Caco-2 (cell line): Measurements from ENCODE around the gene THAP3. TPM values are rescaled to one million over a fixed set of nuclear protein-coding genes. Genes with fewer than 3 reads are reported as not detected.

Experiments used
- BruUV-seq: library from RNA; stranded (reverse); fragments of 400-500 nt; replicated peaks from 2 replicates; lab custom pipeline; 2021; lab: Mats Ljungman, UMichigan
- CTCF ChIA-PET: fragments of 300-600 bp; sonication (Branson Sonifier 250); formaldehyde crosslinking; loops from one replicate; lab custom pipeline; 2022; ENCODE audit warnings: antibody characterized with exemption; lab: Charles Lee
- POLR2A ChIA-PET: fragments of 300-600 bp; sonication (Branson Sonifier 250); formaldehyde crosslinking; loops from one replicate; lab custom pipeline; 2022; ENCODE audit warnings: antibody characterized with exemption; lab: Charles Lee
- DNase-seq, 2 experiments: peaks; one replicate each; pipeline versions ENCODE4 v3.0.0 to v3.0.0-alpha.2; 2020 to 2022
- H3K27me3 ChIP-seq: replicated peaks from 2 replicates; pipeline ENCODE4 v1.6.0; 2011; ENCODE audit warnings: low read length; ENCODE audit not compliant: control insufficient read depth, insufficient read depth
- H3K36me3 ChIP-seq: 2 replicates; pipeline ENCODE4 v1.5.1; 2011; ENCODE audit warnings: low read length; ENCODE audit not compliant: control insufficient read depth, insufficient read depth
- H3K4me1 ChIP-seq: fragments of 250-450 bp; sonication (Bioruptor Pico); 2 replicates; pipeline ENCODE4 v1.5.1; 2020; ENCODE audit warnings: mild to moderate bottlenecking
- H3K4me3 ChIP-seq: 2 replicates; pipeline ENCODE4 v1.5.1; 2011; ENCODE audit warnings: low read depth, mild to moderate bottlenecking, control low read depth, low read length
- H3K9me3 ChIP-seq: fragments of 250-450 bp; sonication (Bioruptor Pico); 2 replicates; pipeline ENCODE4 v1.5.1; 2020; ENCODE audit warnings: mild to moderate bottlenecking, moderate library complexity
- H3K27ac Mint-ChIP-seq: one replicate; pipeline ENCODE4 v1.8.0; 2022; ENCODE audit warnings: mixed read lengths; ENCODE audit not compliant: unreplicated experiment
- H3K27me3 Mint-ChIP-seq: one replicate; pipeline ENCODE4 v1.8.0; 2022; ENCODE audit warnings: mixed read lengths; ENCODE audit not compliant: insufficient read depth, unreplicated experiment
- H3K36me3 Mint-ChIP-seq: one replicate; pipeline ENCODE4 v1.8.0; 2022; ENCODE audit warnings: mild to moderate bottlenecking, mixed read lengths; ENCODE audit not compliant: insufficient read depth, unreplicated experiment
- H3K4me1 Mint-ChIP-seq: one replicate; pipeline ENCODE4 v1.8.0; 2022; ENCODE audit warnings: low read depth, mixed read lengths; ENCODE audit not compliant: unreplicated experiment
- H3K4me3 Mint-ChIP-seq: one replicate; pipeline ENCODE4 v1.8.0; 2022; ENCODE audit warnings: mild to moderate bottlenecking, moderate library complexity, mixed read lengths; ENCODE audit not compliant: unreplicated experiment
- H3K9me3 Mint-ChIP-seq: one replicate; pipeline ENCODE4 v1.8.0; 2022; ENCODE audit warnings: mixed read lengths; ENCODE audit not compliant: unreplicated experiment
- intact Hi-C: fragments of 100-400 bp; cut with micrococcal nuclease; formaldehyde crosslinking; loops from one replicate; pipeline ENCODE4 v1.10.0; 2022; ENCODE audit not compliant: unreplicated experiment
- total RNA-seq: library from RNA; stranded (reverse); gene quantifications from 2 replicates; pipeline ENCODE4 v1.2.3, GENCODE V29; 2022
- TF ChIP-seq, protein P1 (sequence below), 2 experiments: fragments of 200-600 bp in 1 of 2; IDR thresholded peaks; 1 replicate in 1 of 2; 2 replicates in 1 of 2; pipeline versions ENCODE4 v1.5.1 to v1.8.0; 2011 to 2022; ENCODE audit warnings: antibody characterized with exemption in 1 of 2, control low read depth in 1 of 2, inconsistent platforms in 1 of 2, low read depth in 1 of 2, low read length in 1 of 2, mild to moderate bottlenecking in 1 of 2, moderate library complexity in 1 of 2; ENCODE audit not compliant: insufficient read depth in 1 of 2, severe bottlenecking in 1 of 2, unreplicated experiment in 1 of 2

THAP3 gene
- total RNA-seq, 1 experiment from 2014 or later = 13.5 TPM

GRCh38 chr1:6584126-6585080 lies 40.3 kb upstream of the THAP3 start:
- no peaks in the 10 kb centered on the region for H3K27me3 ChIP-seq
- DNase-seq = no peak
- Mint-ChIP-seq H3K36me3 (peaks cover 25% of the 10 kb centered on the region), H3K27ac (no peak overlapping the region), H3K27me3 (no peaks in the 10 kb centered on the region), H3K4me1 (no peaks in the 10 kb centered on the region), H3K9me3 (no peaks in the 10 kb centered on the region), H3K4me3 (no peak overlapping the region)
- peaks cover 24% of the 10 kb centered on the region for H3K4me1 ChIP-seq
- TF ChIP-seq, protein P1, sequence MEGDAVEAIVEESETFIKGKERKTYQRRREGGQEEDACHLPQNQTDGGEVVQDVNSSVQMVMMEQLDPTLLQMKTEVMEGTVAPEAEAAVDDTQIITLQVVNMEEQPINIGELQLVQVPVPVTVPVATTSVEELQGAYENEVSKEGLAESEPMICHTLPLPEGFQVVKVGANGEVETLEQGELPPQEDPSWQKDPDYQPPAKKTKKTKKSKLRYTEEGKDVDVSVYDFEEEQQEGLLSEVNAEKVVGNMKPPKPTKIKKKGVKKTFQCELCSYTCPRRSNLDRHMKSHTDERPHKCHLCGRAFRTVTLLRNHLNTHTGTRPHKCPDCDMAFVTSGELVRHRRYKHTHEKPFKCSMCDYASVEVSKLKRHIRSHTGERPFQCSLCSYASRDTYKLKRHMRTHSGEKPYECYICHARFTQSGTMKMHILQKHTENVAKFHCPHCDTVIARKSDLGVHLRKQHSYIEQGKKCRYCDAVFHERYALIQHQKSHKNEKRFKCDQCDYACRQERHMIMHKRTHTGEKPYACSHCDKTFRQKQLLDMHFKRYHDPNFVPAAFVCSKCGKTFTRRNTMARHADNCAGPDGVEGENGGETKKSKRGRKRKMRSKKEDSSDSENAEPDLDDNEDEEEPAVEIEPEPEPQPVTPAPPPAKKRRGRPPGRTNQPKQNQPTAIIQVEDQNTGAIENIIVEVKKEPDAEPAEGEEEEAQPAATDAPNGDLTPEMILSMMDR (IDR thresholded peaks at IDR 0.05; ENCODE audit: insufficient read depth in 1 of 2, low read depth in 1 of 2, low read length in 1 of 2, severe bottlenecking in 1 of 2, unreplicated experiment in 1 of 2) = no peak
- H3K36me3 ChIP-seq = peaks cover 2% of the 10 kb centered on the region; the same call in 1 of the 2 replicates
- intact Hi-C loops = no loop called here
- no TSS peak for BruUV-seq
- POLR2A ChIA-PET = no interaction called here
- H3K9me3 ChIP-seq = no peaks in the 10 kb centered on the region
- H3K4me3 ChIP-seq = no peak overlapping the region
- CTCF ChIA-PET = no interaction called here

GRCh38 chr1:6585081-6585722 lies 39.5 kb upstream of the THAP3 start:
- ChIA-PET CTCF (no interaction called here), POLR2A (no interaction called here)
- H3K27ac Mint-ChIP-seq = no peak overlapping the region
- H3K9me3 ChIP-seq = no peaks in the 10 kb centered on the region
- TF ChIP-seq, protein P1 (IDR thresholded peaks at IDR 0.05; ENCODE audit: insufficient read depth in 1 of 2, low read depth in 1 of 2, low read length in 1 of 2, severe bottlenecking in 1 of 2, unreplicated experiment in 1 of 2) = no peak
- H3K27me3 ChIP-seq = no peaks in the 10 kb centered on the region
- DNase-seq = no peak
- BruUV-seq = no TSS peak
- no peaks in the 10 kb centered on the region for H3K4me1 Mint-ChIP-seq
- H3K27me3 Mint-ChIP-seq = no peaks in the 10 kb centered on the region
- H3K36me3 ChIP-seq = peaks cover 2% of the 10 kb centered on the region; the same call in 1 of the 2 replicates
- no peaks in the 10 kb centered on the region for H3K9me3 Mint-ChIP-seq
- H3K4me3 Mint-ChIP-seq = no peak overlapping the region
- H3K36me3 Mint-ChIP-seq = peaks cover 17% of the 10 kb centered on the region
- intact Hi-C loops = no loop called here
- H3K4me1 ChIP-seq = peaks cover 23% of the 10 kb centered on the region
- H3K4me3 ChIP-seq = no peak overlapping the region

DNA sequence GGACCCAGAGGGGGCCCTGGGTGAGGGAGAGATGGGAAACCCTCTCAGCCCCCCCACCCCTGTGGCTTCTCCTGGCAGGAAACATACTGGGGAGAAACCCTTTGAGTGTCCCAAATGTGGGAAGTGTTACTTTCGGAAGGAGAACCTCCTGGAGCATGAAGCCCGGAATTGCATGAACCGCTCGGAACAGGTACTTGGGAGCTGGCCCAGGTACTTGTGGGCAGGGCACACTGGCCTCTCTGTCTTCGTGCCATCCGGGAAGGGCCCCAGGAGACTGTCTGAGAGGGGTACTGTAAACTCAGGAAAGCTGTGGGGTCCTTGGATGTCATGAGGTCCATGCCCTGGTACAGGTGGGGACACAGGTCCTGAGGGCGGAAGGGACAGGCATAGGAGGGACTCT lies 38.8 kb upstream of the THAP3 start:
- DNase-seq = no peak
- H3K4me1 ChIP-seq = peaks cover 19% of the 10 kb centered on the region
- H3K9me3 ChIP-seq = no peaks in the 10 kb centered on the region
- peaks cover 14% of the 10 kb centered on the region for H3K36me3 Mint-ChIP-seq
- H3K4me1 Mint-ChIP-seq = no peaks in the 10 kb centered on the region
- H3K27ac Mint-ChIP-seq = no peak overlapping the region
- H3K36me3 ChIP-seq = peaks cover 2% of the 10 kb centered on the region; the same call in 1 of the 2 replicates
- H3K27me3 Mint-ChIP-seq = no peaks in the 10 kb centered on the region
- TF ChIP-seq, protein P1 (IDR thresholded peaks at IDR 0.05; ENCODE audit: insufficient read depth in 1 of 2, low read depth in 1 of 2, low read length in 1 of 2, severe bottlenecking in 1 of 2, unreplicated experiment in 1 of 2) = no peak
- no peaks in the 10 kb centered on the region for H3K9me3 Mint-ChIP-seq
- ChIA-PET CTCF (no interaction called here), POLR2A (no interaction called here)
- no peak overlapping the region for H3K4me3 ChIP-seq
- H3K4me3 Mint-ChIP-seq = no peak overlapping the region
- no TSS peak for BruUV-seq
- H3K27me3 ChIP-seq = no peaks in the 10 kb centered on the region
- intact Hi-C loops = no loop called here
